Measurements from ENCODE around the gene COL23A1.

COL23A1 gene

GRCh38 chr5:178387061-178387855 is 202.9 kb downstream of the COL23A1 start:
- no peak for DNase-seq

GRCh38 chr5:178386336-178386931 is 203.8 kb downstream of the COL23A1 start:
- DNase-seq: no peak

- no peak for DNase-seq
Observed at GRCh38 chr5:178385496-178385890, 204.7 kb downstream of the COL23A1 start.

- DNase-seq: no peak
Observed at GRCh38 chr5:178384816-178385495, 205.2 kb downstream of the COL23A1 start.

- no peak for DNase-seq
Observed at GRCh38 chr5:178383919-178384815, 206.0 kb downstream of the COL23A1 start.

- no peak for DNase-seq
Observed at GRCh38 chr5:178383301-178383918, 206.8 kb downstream of the COL23A1 start.

GRCh38 chr5:178382754-178383164 is 207.4 kb downstream of the COL23A1 start:
- no peak for DNase-seq

GRCh38 chr5:178381921-178382695 is 208.1 kb downstream of the COL23A1 start:
- DNase-seq: no peak

- DNase-seq: no peak
Observed at GRCh38 chr5:178381206-178381605, 209.0 kb downstream of the COL23A1 start.

- DNase-seq: no peak
Observed at GRCh38 chr5:178380541-178381074, 209.6 kb downstream of the COL23A1 start.

GRCh38 chr5:178380086-178380485 is 210.1 kb downstream of the COL23A1 start:
- DNase-seq: no peak

GRCh38 chr5:178378527-178379484 is 211.4 kb downstream of the COL23A1 start:
- no peak for DNase-seq

GRCh38 chr5:178377583-178378270 is 212.5 kb downstream of the COL23A1 start:
- DNase-seq: no peak

- no peak for DNase-seq
Observed at GRCh38 chr5:178376921-178377582, 213.1 kb downstream of the COL23A1 start.

GRCh38 chr5:178375348-178375747 is 214.8 kb downstream of the COL23A1 start:
- DNase-seq: no peak

GRCh38 chr5:178373711-178374110 is 216.5 kb downstream of the COL23A1 start:
- DNase-seq: no peak

- no peak for DNase-seq
Observed at GRCh38 chr5:178372142-178372571, 218.0 kb downstream of the COL23A1 start.

- DNase-seq: no peak
Observed at GRCh38 chr5:178371362-178372111, 218.7 kb downstream of the COL23A1 start.

All from hematopoietic multipotent progenitor cell treated with erythropoietin and hydrocortisone succinate and interleukin-3 and kit ligand, for 8 days (in vitro differentiated cells).